Measurements from ENCODE around the gene SLC16A12. TPM values are rescaled to one million over a fixed set of nuclear protein-coding genes. Genes with fewer than 3 reads are reported as not detected.
"Not testable (repeated sequence)": the region's sequence is repeated elsewhere in the genome, so short reads cannot be mapped to it uniquely, and the experiment has no call there.

The SLC16A12 gene
- total RNA-seq, 1 donor from 2014 or later, result not detected

GRCh38 chr10:89465196-89465595, 70.2 kb downstream of the SLC16A12 start:
- Mint-ChIP-seq H3K4me3 (no peak overlapping the region), H3K4me1 (peaks cover 3% of the 10 kb centered on the region), H3K36me3 (ENCODE audit: low read depth) (no peaks in the 10 kb centered on the region), H3K9me3 (no peaks in the 10 kb centered on the region), H3K27ac (no peak overlapping the region), H3K27me3 (peaks cover 24% of the 10 kb centered on the region)
- no peak for DNase-seq
- intact Hi-C loops (cut with micrococcal nuclease), result no loop called here

- Mint-ChIP-seq H3K9me3 (no peaks in the 10 kb centered on the region), H3K36me3 (ENCODE audit: low read depth) (no peaks in the 10 kb centered on the region), H3K4me3 (no peak overlapping the region), H3K4me1 (no peaks in the 10 kb centered on the region), H3K27ac (no peak overlapping the region), H3K27me3 (peaks cover 28% of the 10 kb centered on the region)
- intact Hi-C loops (cut with micrococcal nuclease), result no loop called here
- no peak for DNase-seq
Observed at GRCh38 chr10:89463846-89464537, 71.4 kb downstream of the SLC16A12 start.

- intact Hi-C loops (cut with micrococcal nuclease), result no loop called here
- no peak overlapping the region for H3K4me3 Mint-ChIP-seq
- peaks cover 28% of the 10 kb centered on the region for H3K27me3 Mint-ChIP-seq
- no peak for DNase-seq
- H3K36me3 Mint-ChIP-seq (ENCODE audit: low read depth), result no peaks in the 10 kb centered on the region
- H3K27ac Mint-ChIP-seq, result no peak overlapping the region
- H3K4me1 Mint-ChIP-seq, result no peaks in the 10 kb centered on the region
- no peaks in the 10 kb centered on the region for H3K9me3 Mint-ChIP-seq
Observed at GRCh38 chr10:89458784-89459183, 76.6 kb downstream of the SLC16A12 start.

- Mint-ChIP-seq H3K36me3 (ENCODE audit: low read depth) (no peaks in the 10 kb centered on the region), H3K4me1 (no peaks in the 10 kb centered on the region), H3K27ac (no peak overlapping the region), H3K27me3 (peaks cover 28% of the 10 kb centered on the region), H3K4me3 (no peak overlapping the region), H3K9me3 (no peaks in the 10 kb centered on the region)
- intact Hi-C loops (cut with micrococcal nuclease), result no loop called here
- DNase-seq, result no peak
Observed at GRCh38 chr10:89458291-89458690, 77.1 kb downstream of the SLC16A12 start.

GRCh38 chr10:89454561-89455347, 80.6 kb downstream of the SLC16A12 start:
- intact Hi-C loops (cut with micrococcal nuclease), result no loop called here
- Mint-ChIP-seq H3K27me3 (peaks cover 20% of the 10 kb centered on the region), H3K36me3 (ENCODE audit: low read depth) (no peaks in the 10 kb centered on the region), H3K27ac (no peak overlapping the region), H3K9me3 (no peaks in the 10 kb centered on the region), H3K4me3 (no peak overlapping the region), H3K4me1 (no peaks in the 10 kb centered on the region)
- DNase-seq, result no peak

GRCh38 chr10:89452193-89452592, 83.2 kb downstream of the SLC16A12 start:
- Mint-ChIP-seq H3K9me3 (peaks cover 6% of the 10 kb centered on the region), H3K36me3 (ENCODE audit: low read depth) (no peaks in the 10 kb centered on the region), H3K27ac (no peak overlapping the region), H3K4me1 (no peaks in the 10 kb centered on the region), H3K4me3 (no peak overlapping the region), H3K27me3 (peaks cover 22% of the 10 kb centered on the region)
- no peak for DNase-seq
- intact Hi-C loops (cut with micrococcal nuclease), result no loop called here

- no peak for DNase-seq
- Mint-ChIP-seq H3K4me1 (no peaks in the 10 kb centered on the region), H3K27me3 (peaks cover 25% of the 10 kb centered on the region), H3K36me3 (ENCODE audit: low read depth) (no peaks in the 10 kb centered on the region), H3K9me3 (peaks cover 7% of the 10 kb centered on the region), H3K4me3 (no peak overlapping the region), H3K27ac (no peak overlapping the region)
- intact Hi-C loops (cut with micrococcal nuclease), result no loop called here
Observed at GRCh38 chr10:89450901-89451300, 84.5 kb downstream of the SLC16A12 start.

- DNase-seq; intact Hi-C loops (cut with micrococcal nuclease); H3K4me3 Mint-ChIP-seq; H3K9me3 Mint-ChIP-seq; H3K27ac Mint-ChIP-seq; H3K4me1 Mint-ChIP-seq; H3K36me3 Mint-ChIP-seq (ENCODE audit: low read depth): not testable (repeated sequence)
- H3K27me3 Mint-ChIP-seq, result peaks cover 23% of the 10 kb centered on the region
Observed at GRCh38 chr10:89444819-89445218, 90.6 kb downstream of the SLC16A12 start.

- Mint-ChIP-seq H3K4me3 (no peak overlapping the region), H3K27ac (no peak overlapping the region), H3K36me3 (ENCODE audit: low read depth) (no peaks in the 10 kb centered on the region), H3K9me3 (peaks cover 3% of the 10 kb centered on the region), H3K4me1 (no peaks in the 10 kb centered on the region), H3K27me3 (peaks cover 26% of the 10 kb centered on the region)
- DNase-seq, result no peak
- intact Hi-C loops (cut with micrococcal nuclease), result no loop called here
Observed at GRCh38 chr10:89442289-89442688, 93.1 kb downstream of the SLC16A12 start.

- DNase-seq, result no peak
- Mint-ChIP-seq H3K27me3 (peaks cover 29% of the 10 kb centered on the region), H3K27ac (no peak overlapping the region), H3K4me3 (no peak overlapping the region), H3K4me1 (no peaks in the 10 kb centered on the region), H3K9me3 (no peaks in the 10 kb centered on the region), H3K36me3 (ENCODE audit: low read depth) (no peaks in the 10 kb centered on the region)
- intact Hi-C loops (cut with micrococcal nuclease), result no loop called here
Observed at GRCh38 chr10:89440226-89441009, 95.0 kb downstream of the SLC16A12 start.

GRCh38 chr10:89438525-89438924, 96.9 kb downstream of the SLC16A12 start:
- intact Hi-C loops (cut with micrococcal nuclease), result no loop called here
- Mint-ChIP-seq H3K27me3 (peaks cover 44% of the 10 kb centered on the region), H3K27ac (no peak overlapping the region), H3K4me3 (no peak overlapping the region), H3K4me1 (no peaks in the 10 kb centered on the region), H3K9me3 (no peaks in the 10 kb centered on the region), H3K36me3 (ENCODE audit: low read depth) (no peaks in the 10 kb centered on the region)
- no peak for DNase-seq

GRCh38 chr10:89431977-89432376, 103.4 kb downstream of the SLC16A12 start:
- Mint-ChIP-seq H3K27me3 (peaks cover 53% of the 10 kb centered on the region), H3K36me3 (ENCODE audit: low read depth) (no peaks in the 10 kb centered on the region), H3K27ac (no peak overlapping the region), H3K4me1 (no peaks in the 10 kb centered on the region), H3K4me3 (no peak overlapping the region), H3K9me3 (no peaks in the 10 kb centered on the region)
- no peak for DNase-seq
- intact Hi-C loops (cut with micrococcal nuclease), result no loop called here

- no peak overlapping the region for H3K27ac Mint-ChIP-seq
- H3K36me3 Mint-ChIP-seq (ENCODE audit: low read depth), result no peaks in the 10 kb centered on the region
- no peak for DNase-seq
- H3K27me3 Mint-ChIP-seq, result peaks cover 31% of the 10 kb centered on the region
- no peak overlapping the region for H3K4me3 Mint-ChIP-seq
- intact Hi-C loops (cut with micrococcal nuclease), result loop anchor here (10.0 kb wide), 1 partner anchor 366 kb away; no protein-coding TSS in a partner anchor
- H3K9me3 Mint-ChIP-seq, result no peaks in the 10 kb centered on the region
- H3K4me1 Mint-ChIP-seq, result no peaks in the 10 kb centered on the region
Observed at GRCh38 chr10:89428877-89429276, 106.5 kb downstream of the SLC16A12 start.

GRCh38 chr10:89427629-89428028, 107.8 kb downstream of the SLC16A12 start:
- DNase-seq, result no peak
- Mint-ChIP-seq H3K27ac (no peak overlapping the region), H3K4me3 (no peak overlapping the region), H3K9me3 (no peaks in the 10 kb centered on the region), H3K27me3 (peaks cover 23% of the 10 kb centered on the region), H3K36me3 (ENCODE audit: low read depth) (peaks cover 4% of the 10 kb centered on the region), H3K4me1 (no peaks in the 10 kb centered on the region)
- intact Hi-C loops (cut with micrococcal nuclease), result loop anchor here (10.0 kb wide), 1 partner anchor 367 kb away; no protein-coding TSS in a partner anchor
